Naive B cell (primary cell): ENCODE results near the gene LUC7L2. TPM values are rescaled to one million over a fixed set of nuclear protein-coding genes. Genes with fewer than 3 reads are reported as not detected.

ENCODE experiments used
- ATAC-seq, 2 donors: fragments of 150-1000 bp; cut with Tn5 transposase; 2 replicates each; pipeline ENCODE4 v1.10.0; 2021; ENCODE audit warnings: low read depth in 2 of 2, mild to moderate bottlenecking in 2 of 2, moderate library complexity in 2 of 2
- DNase-seq: peaks from one replicate; pipeline ENCODE4 v3.0.0; 2022
- H3K27ac Mint-ChIP-seq, 6 donors: one replicate each; pipeline ENCODE4 v1.8.0; 2020 to 2022; ENCODE audit warnings: mild to moderate bottlenecking in 6 of 6, mixed read lengths in 6 of 6, moderate library complexity in 5 of 6, inconsistent platforms in 2 of 6
- H3K27me3 Mint-ChIP-seq, 3 donors: one replicate each; pipeline ENCODE4 v1.8.0; 2021 to 2022; ENCODE audit warnings: mixed read lengths in 3 of 3, mild to moderate bottlenecking in 1 of 3
- H3K36me3 Mint-ChIP-seq, 2 donors: one replicate each; pipeline ENCODE4 v1.8.0; 2020 to 2022; ENCODE audit warnings: mixed read lengths in 2 of 2, inconsistent platforms in 1 of 2, mild to moderate bottlenecking in 1 of 2
- H3K4me1 Mint-ChIP-seq, 3 donors: one replicate each; pipeline ENCODE4 v1.8.0; 2020 to 2022; ENCODE audit warnings: mixed read lengths in 3 of 3, inconsistent platforms in 1 of 3, mild to moderate bottlenecking in 1 of 3, moderate library complexity in 1 of 3
- H3K4me3 Mint-ChIP-seq, 8 donors: one replicate each; pipeline ENCODE4 v1.8.0; 2020 to 2022; ENCODE audit warnings: mild to moderate bottlenecking in 8 of 8, mixed read lengths in 8 of 8, moderate library complexity in 8 of 8, inconsistent platforms in 2 of 8
- H3K9me3 Mint-ChIP-seq, 7 donors: one replicate each; pipeline ENCODE4 v1.8.0; 2020 to 2022; ENCODE audit warnings: mixed read lengths in 7 of 7, mild to moderate bottlenecking in 5 of 7, inconsistent platforms in 2 of 7, moderate library complexity in 1 of 7
- polyA plus RNA-seq, 6 donors: library from polyadenylated mRNA; unstranded; fragments of 300-500 nt; fragmentation: Illumina TruSeq; gene quantifications; one replicate each; pipeline ENCODE4 v1.2.3, GENCODE V29; 2021; ENCODE audit warnings: low read depth in 6 of 6

Gene LUC7L2
- polyA plus RNA-seq, 6 donors from 2014 or later = 42.2 to 78.3 (median 54.6) TPM

- H3K4me1 Mint-ChIP-seq = no peaks in the 10 kb centered on the region
- H3K9me3 Mint-ChIP-seq = peaks cover 5 to 17% (median 14%) of the 10 kb centered on the region in 7 donors
- peaks cover 5 to 15% (median 12%) of the 10 kb centered on the region in 3 donors for H3K27me3 Mint-ChIP-seq
- no peak overlapping the region for H3K27ac Mint-ChIP-seq
- H3K36me3 Mint-ChIP-seq = peaks cover 5 to 8% of the 10 kb centered on the region in 2 donors
- DNase-seq (no peak), ATAC-seq (no peak)
- H3K4me3 Mint-ChIP-seq = no peak overlapping the region
These were observed 112.2 kb downstream of the LUC7L2 start for GRCh38 chr7:139471740-139472353.

Other genes starting within 250 kb of the LUC7L2 start
- gene UBN2, start 128.7 kb upstream of the LUC7L2 start, polyA plus RNA-seq = 1 to 10 TPM in 5 of 6 donors, not detected in 1; 2.4 to 5.4 (median 3.0) TPM
- 10 to 100 TPM; 38.0 to 72.2 (median 61.5) TPM for gene FMC1, start 18.6 kb upstream of the LUC7L2 start, polyA plus RNA-seq
- not detected for gene KLRG2, start 123.8 kb downstream of the LUC7L2 start, polyA plus RNA-seq
- not detected for gene CLEC2L, start 163.8 kb downstream of the LUC7L2 start, polyA plus RNA-seq